COLO668 (cell line): ENCODE measurements around the gene TBX19.
"Not testable (repeated sequence)": the region's sequence is repeated elsewhere in the genome, so short reads cannot be mapped to it uniquely, and the experiment has no call there.

Experiments used
- DNase-seq: peaks from one replicate; lab custom pipeline; 2025; ENCODE audit not compliant: unreplicated experiment; lab: John Stamatoyannopoulos, UW

The TBX19 gene

DNA sequence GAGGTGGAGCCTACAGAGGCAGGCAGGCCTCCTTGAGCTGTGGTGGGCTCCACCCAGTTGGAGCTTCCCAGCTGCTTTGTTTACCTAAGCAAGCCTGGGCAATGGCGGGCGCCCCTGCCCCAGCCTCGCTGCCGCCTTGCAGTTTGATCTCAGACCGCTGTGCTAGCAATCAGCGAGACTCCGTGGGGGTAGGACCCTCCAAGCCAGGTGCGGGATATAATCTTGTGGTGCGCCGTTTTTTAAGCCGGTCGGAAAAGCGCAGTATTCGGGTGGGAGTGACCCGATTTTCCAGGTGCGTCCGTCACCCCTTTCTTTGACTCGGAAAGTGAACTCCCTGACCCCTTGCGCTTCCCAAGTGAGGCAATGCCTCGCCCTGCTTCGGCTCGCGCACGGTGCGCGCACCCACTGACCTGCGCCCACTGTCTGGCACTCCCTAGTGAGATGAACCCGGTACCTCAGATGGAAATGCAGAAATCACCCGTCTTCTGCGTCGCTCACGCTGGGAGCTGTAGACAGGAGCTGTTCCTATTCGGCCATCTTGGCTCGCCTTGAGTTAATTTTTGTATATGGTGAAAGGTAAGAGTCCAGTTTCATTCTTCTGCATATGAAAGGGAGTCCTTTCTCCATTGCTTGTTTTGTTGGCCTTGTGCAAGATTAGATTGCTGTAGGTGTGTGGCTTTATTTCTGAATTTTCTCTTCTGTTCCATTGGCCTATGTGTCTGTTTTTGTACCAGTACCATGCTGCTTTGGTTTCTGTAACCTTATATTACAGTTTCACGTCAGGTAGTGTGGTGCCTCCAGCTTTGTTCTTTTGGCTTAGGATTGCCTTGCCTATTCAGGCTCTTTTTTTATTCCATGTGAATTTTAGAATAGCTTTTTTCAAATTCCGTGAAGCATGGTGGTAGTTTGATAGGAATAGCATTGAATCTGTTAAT, 73.9 kb downstream of the TBX19 start:
- DNase-seq, result not testable (repeated sequence)

DNA sequence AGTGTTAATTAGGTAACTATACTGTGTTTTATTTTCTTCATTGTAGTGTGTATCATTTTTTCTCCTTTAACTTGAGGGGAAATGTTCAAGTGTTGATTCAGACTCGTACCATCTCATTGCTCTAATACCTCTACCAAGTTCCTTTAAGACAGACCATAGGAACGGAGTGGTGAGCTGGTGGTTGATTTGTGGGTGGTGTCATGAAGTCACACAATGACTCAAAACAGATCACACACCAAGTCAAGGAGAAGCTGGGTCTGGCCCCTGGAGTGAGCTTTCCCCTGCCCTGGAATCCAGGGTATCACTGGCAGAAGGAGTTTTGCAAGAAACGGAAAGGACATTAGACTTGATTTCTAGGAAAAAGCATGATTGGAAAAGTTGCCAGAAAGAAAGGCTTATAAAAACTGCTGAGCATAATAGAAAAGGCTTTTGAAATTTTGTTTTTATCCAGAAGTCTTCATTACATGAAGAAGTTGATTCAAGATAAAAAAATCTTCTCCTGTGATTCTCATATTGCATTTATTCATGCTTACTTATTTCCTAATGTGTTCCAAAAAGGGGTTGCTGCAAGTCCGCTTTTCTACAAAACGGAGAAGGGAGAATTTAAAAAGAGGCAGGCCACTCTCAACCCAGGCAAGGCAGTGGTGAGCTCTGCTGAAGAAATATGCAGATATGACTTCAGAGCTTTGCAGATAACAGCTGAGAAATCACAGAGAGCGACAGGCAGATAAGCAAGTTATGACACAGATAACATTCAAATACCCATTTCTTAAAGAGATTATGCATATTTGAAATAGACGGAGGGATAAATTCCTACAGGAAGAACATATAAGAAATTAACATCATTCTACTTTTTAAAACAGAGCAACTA, 79.7 kb downstream of the TBX19 start:
- no peak for DNase-seq

DNA sequence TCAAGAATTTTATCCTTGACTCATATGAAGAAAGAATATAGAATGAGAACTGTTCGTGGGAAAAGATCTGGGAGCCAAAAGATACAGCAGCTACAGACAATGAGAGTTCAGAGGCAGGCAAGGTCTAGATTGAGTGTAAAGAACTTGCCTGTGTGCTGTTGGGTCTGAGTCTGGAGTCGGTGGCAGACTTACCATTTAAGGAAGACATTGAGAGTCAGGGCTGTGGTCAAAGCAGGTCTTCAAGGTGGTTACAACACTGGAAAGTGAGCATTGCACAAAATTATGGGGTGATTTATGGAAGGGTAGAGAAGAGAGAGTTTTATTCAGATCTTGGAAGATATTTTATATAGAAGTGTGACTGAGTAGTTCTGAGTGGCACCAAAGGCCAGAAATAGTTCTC, 80.6 kb downstream of the TBX19 start:
- no peak for DNase-seq

DNA sequence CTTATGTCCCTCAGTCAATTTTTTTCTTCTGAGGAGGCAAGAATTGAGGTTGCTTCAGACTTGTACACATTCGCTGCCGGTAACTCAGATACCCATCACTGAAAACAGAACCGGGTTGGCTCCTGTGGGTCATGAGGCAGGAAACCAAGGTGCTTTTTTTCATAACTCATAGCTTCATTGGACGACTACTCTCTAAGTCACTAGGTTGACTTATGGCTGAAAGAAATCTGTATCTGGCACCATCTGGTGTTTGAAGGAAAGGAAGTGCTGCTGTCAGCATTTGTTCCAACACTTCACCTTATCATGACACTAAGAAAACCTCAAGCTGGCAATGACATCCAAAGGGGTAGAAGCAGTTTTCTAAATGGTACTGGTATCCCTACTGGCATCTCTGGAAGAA, 82.3 kb downstream of the TBX19 start:
- DNase-seq, result no peak
